GM18907 (cell line): ENCODE data around the gene ANKRD17.
"Not testable (repeated sequence)": the region's sequence is repeated elsewhere in the genome, so short reads cannot be mapped to it uniquely, and the experiment has no call there.

Source experiments
- ATAC-seq: cut with Tn5 transposase; IDR thresholded peaks from one replicate; pipeline ENCODE4 v1.9.1; 2021; ENCODE audit warnings: mild to moderate bottlenecking, moderate library complexity; ENCODE audit not compliant: unreplicated experiment

Gene ANKRD17

GRCh38 chr4:73248821-73249220 is 9.8 kb downstream of the ANKRD17 start:
- no peak for ATAC-seq

- no peak for ATAC-seq
Observed at GRCh38 chr4:73248416-73248815, 10.2 kb downstream of the ANKRD17 start.

- no peak for ATAC-seq
Observed at GRCh38 chr4:73247100-73247499, 11.5 kb downstream of the ANKRD17 start.

GRCh38 chr4:73245955-73246354 is 12.6 kb downstream of the ANKRD17 start:
- no peak for ATAC-seq

GRCh38 chr4:73244945-73245601 is 13.5 kb downstream of the ANKRD17 start:
- no peak for ATAC-seq

- no peak for ATAC-seq
Observed at GRCh38 chr4:73237044-73237443, 21.6 kb downstream of the ANKRD17 start.

GRCh38 chr4:73236151-73236550 is 22.4 kb downstream of the ANKRD17 start:
- ATAC-seq = no peak

- no peak for ATAC-seq
Observed at GRCh38 chr4:73234712-73235111, 23.9 kb downstream of the ANKRD17 start.

GRCh38 chr4:73231518-73232487 is 26.8 kb downstream of the ANKRD17 start:
- ATAC-seq = no peak

- ATAC-seq = no peak
Observed at GRCh38 chr4:73230865-73231517, 27.6 kb downstream of the ANKRD17 start.

GRCh38 chr4:73228800-73229199 is 29.8 kb downstream of the ANKRD17 start:
- ATAC-seq = not testable (repeated sequence)

- no peak for ATAC-seq
Observed at GRCh38 chr4:73224886-73225285, 33.7 kb downstream of the ANKRD17 start.

- no peak for ATAC-seq
Observed at GRCh38 chr4:73223258-73223650, 35.3 kb downstream of the ANKRD17 start.

GRCh38 chr4:73222466-73223257 is 35.9 kb downstream of the ANKRD17 start:
- peak; percentile 98 for ATAC-seq

GRCh38 chr4:73221734-73222133 is 36.9 kb downstream of the ANKRD17 start:
- ATAC-seq = no peak

- no peak for ATAC-seq
Observed at GRCh38 chr4:73220815-73221214, 37.8 kb downstream of the ANKRD17 start.

GRCh38 chr4:73213916-73214653 is 44.5 kb downstream of the ANKRD17 start:
- ATAC-seq = no peak

GRCh38 chr4:73212982-73213730 is 45.4 kb downstream of the ANKRD17 start:
- no peak for ATAC-seq

GRCh38 chr4:73211968-73212367 is 46.6 kb downstream of the ANKRD17 start:
- ATAC-seq = no peak
